ENCODE results near the gene PKDREJ.
"Not testable (repeated sequence)": the region's sequence is repeated elsewhere in the genome, so short reads cannot be mapped to it uniquely, and the experiment has no call there.

PKDREJ gene

GRCh38 chr22:46264520-46264919 lies 1.4 kb upstream of the PKDREJ start:
- not testable (repeated sequence) for DNase-seq (ENCODE audit: low read depth)

GRCh38 chr22:46262449-46263215 lies 511 bp downstream of the PKDREJ start:
- no peak for DNase-seq (ENCODE audit: low read depth)

GRCh38 chr22:46260038-46260437 lies 3.1 kb downstream of the PKDREJ start:
- no peak for DNase-seq (ENCODE audit: low read depth)

GRCh38 chr22:46259374-46259773 lies 3.8 kb downstream of the PKDREJ start:
- no peak for DNase-seq (ENCODE audit: low read depth)

GRCh38 chr22:46256358-46256958 lies 6.7 kb downstream of the PKDREJ start:
- DNase-seq (ENCODE audit: low read depth): no peak

GRCh38 chr22:46251816-46252380 lies 11.2 kb downstream of the PKDREJ start:
- DNase-seq (ENCODE audit: low read depth): no peak

GRCh38 chr22:46251266-46251665 lies 11.9 kb downstream of the PKDREJ start:
- no peak for DNase-seq (ENCODE audit: low read depth)

GRCh38 chr22:46250783-46251125 lies 12.4 kb downstream of the PKDREJ start:
- no peak for DNase-seq (ENCODE audit: low read depth)

GRCh38 chr22:46250035-46250782 lies 12.9 kb downstream of the PKDREJ start, which contains the start of gene CDPF1:
Gene CDPF1 (minus strand): TSS chr22:46250293. CDS start chr22:46248284, 2,009 bp downstream.
- peak; percentile 79 for DNase-seq (ENCODE audit: low read depth)

- DNase-seq (ENCODE audit: low read depth): no peak
Observed at GRCh38 chr22:46247443-46247975, 15.6 kb downstream of the PKDREJ start.

GRCh38 chr22:46246178-46246577 lies 17.0 kb downstream of the PKDREJ start:
- no peak for DNase-seq (ENCODE audit: low read depth)

- no peak for DNase-seq (ENCODE audit: low read depth)
Observed at GRCh38 chr22:46245511-46245910, 17.6 kb downstream of the PKDREJ start.

GRCh38 chr22:46244771-46245170 lies 18.4 kb downstream of the PKDREJ start:
- no peak for DNase-seq (ENCODE audit: low read depth)

GRCh38 chr22:46242076-46242475 lies 21.1 kb downstream of the PKDREJ start:
- no peak for DNase-seq (ENCODE audit: low read depth)

- no peak for DNase-seq (ENCODE audit: low read depth)
Observed at GRCh38 chr22:46241396-46242007, 21.6 kb downstream of the PKDREJ start.

GRCh38 chr22:46240907-46241306 lies 22.2 kb downstream of the PKDREJ start:
- no peak for DNase-seq (ENCODE audit: low read depth)

- DNase-seq (ENCODE audit: low read depth): no peak
Observed at GRCh38 chr22:46240506-46240905, 22.6 kb downstream of the PKDREJ start.

GRCh38 chr22:46240073-46240472 lies 23.1 kb downstream of the PKDREJ start:
- no peak for DNase-seq (ENCODE audit: low read depth)

- DNase-seq (ENCODE audit: low read depth): no peak
Observed at GRCh38 chr22:46239261-46240048, 23.7 kb downstream of the PKDREJ start.

GRCh38 chr22:46238541-46238940 lies 24.6 kb downstream of the PKDREJ start:
- DNase-seq (ENCODE audit: low read depth): no peak

- no peak for DNase-seq (ENCODE audit: low read depth)
Observed at GRCh38 chr22:46237453-46238124, 25.6 kb downstream of the PKDREJ start.

Measured in stimulated activated CD8-positive, alpha-beta memory T cell treated with anti-CD3 and anti-CD28 coated beads, Interleukin-12 subunit alpha, Interleukin-12 subunit beta, amount 100 ng/mL, for 1 hour (primary cell).